A673 (cell line): Measurements from ENCODE around the gene PARD6G. TPM values are rescaled to one million over a fixed set of nuclear protein-coding genes. Genes with fewer than 3 reads are reported as not detected.

Experiments used
- BruUV-seq: library from RNA; stranded (reverse); fragments of 400-500 nt; replicated peaks from 2 replicates; lab custom pipeline; 2021; lab: Mats Ljungman, UMichigan
- CTCF ChIA-PET: fragments of 300-600 bp; sonication (Branson Sonifier 250); formaldehyde crosslinking; loops from one replicate; lab custom pipeline; 2022; ENCODE audit warnings: antibody characterized with exemption; lab: Charles Lee
- POLR2A ChIA-PET: fragments of 300-600 bp; sonication (Branson Sonifier 250); formaldehyde crosslinking; loops from one replicate; lab custom pipeline; 2022; ENCODE audit warnings: antibody characterized with exemption; ENCODE audit not compliant: low non-redundant PET; lab: Charles Lee
- DNase-seq: peaks from one replicate; pipeline ENCODE4 v3.0.0-alpha.2; 2015; ENCODE audit warnings: low spot score
- H3K27ac ChIP-seq: fragments of 200-600 bp; sonication (generic); 2 replicates; pipeline ENCODE4 v1.5.1; 2016; ENCODE audit warnings: mixed run types, low read depth, mild to moderate bottlenecking, mixed read lengths, antibody characterized with exemption, low read length; ENCODE audit not compliant: poor library complexity, severe bottlenecking
- H3K27me3 ChIP-seq: fragments of 200-600 bp; sonication (generic); replicated peaks from 2 replicates; pipeline ENCODE4 v1.6.1; 2017; ENCODE audit warnings: mixed run types, low read depth, mild to moderate bottlenecking, mixed read lengths, antibody characterized with exemption, low read length; ENCODE audit not compliant: insufficient read depth, poor library complexity
- H3K36me3 ChIP-seq: fragments of 200-600 bp; sonication (generic); 2 replicates; pipeline ENCODE4 v1.6.1; 2016; ENCODE audit warnings: mixed run types, mild to moderate bottlenecking, mixed read lengths, antibody characterized with exemption, low read length; ENCODE audit not compliant: insufficient read depth, poor library complexity, severe bottlenecking
- H3K4me1 ChIP-seq: fragments of 200-600 bp; sonication (generic); 2 replicates; pipeline ENCODE4 v1.6.1; 2017; ENCODE audit warnings: mixed run types, mild to moderate bottlenecking, mixed read lengths, antibody characterized with exemption, low read length; ENCODE audit not compliant: insufficient read depth, poor library complexity, severe bottlenecking
- H3K4me3 ChIP-seq: fragments of 200-600 bp; sonication (generic); 2 replicates; pipeline ENCODE4 v1.5.1; 2016; ENCODE audit warnings: low read depth, mixed run types, mild to moderate bottlenecking, mixed read lengths, low read length; ENCODE audit not compliant: poor library complexity, severe bottlenecking
- H3K9me3 ChIP-seq: fragments of 200-600 bp; sonication (generic); 2 replicates; pipeline ENCODE4 v1.6.1; 2016; ENCODE audit warnings: mixed run types, low read depth, mild to moderate bottlenecking, mixed read lengths, antibody characterized with exemption, low read length; ENCODE audit not compliant: poor library complexity, severe bottlenecking
- CTCF ChIP-seq: fragments of 300-800, 200-600 bp; sonication (generic); conservative IDR thresholded peaks from 2 replicates; pipeline ENCODE4 v1.5.1; 2017; ENCODE audit warnings: low read depth, mild to moderate bottlenecking, antibody characterized with exemption, low read length, moderate library complexity, mixed read lengths
- EZH2 ChIP-seq: fragments of 200-600 bp; sonication (generic); IDR thresholded peaks from 2 replicates; pipeline ENCODE4 v1.6.1; 2017; ENCODE audit warnings: borderline replicate concordance, low read depth, mild to moderate bottlenecking, mixed read lengths, antibody characterized with exemption, low read length; ENCODE audit not compliant: poor library complexity, severe bottlenecking
- intact Hi-C: fragments of 100-400 bp; cut with micrococcal nuclease; formaldehyde crosslinking; loops from one replicate; pipeline ENCODE4 v1.10.0; 2022; ENCODE audit not compliant: unreplicated experiment
- total RNA-seq: library from RNA; stranded (reverse); gene quantifications from 2 replicates; pipeline ENCODE4 v1.2.3, GENCODE V29; 2021

PARD6G gene
- total RNA-seq, 1 experiment from 2014 or later = 7.9 TPM

- Histone ChIP-seq H3K4me3 (no peak overlapping the region), H3K27me3 (no peaks in the 10 kb centered on the region), H3K9me3 (no peaks in the 10 kb centered on the region), H3K4me1 (no peaks in the 10 kb centered on the region), H3K36me3 (no peaks in the 10 kb centered on the region), H3K27ac (no peak overlapping the region)
- intact Hi-C loops = no loop called here
- POLR2A ChIA-PET = no interaction called here
- no peak for DNase-seq
- CTCF ChIA-PET = no interaction called here
- TF ChIP-seq EZH2 = no peak
- TF ChIP-seq CTCF = no peak
- no TSS peak for BruUV-seq
Observed at GRCh38 chr18:80251700-80252099, 4.4 kb upstream of the PARD6G start.

- POLR2A ChIA-PET = no interaction called here
Observed at GRCh38 chr18:80250740-80251364, 3.5 kb upstream of the PARD6G start.

GRCh38 chr18:80249217-80250093 is 2.1 kb upstream of the PARD6G start:
- Histone ChIP-seq H3K4me3 (no peak overlapping the region), H3K27ac (no peak overlapping the region), H3K27me3 (no peaks in the 10 kb centered on the region), H3K36me3 (no peaks in the 10 kb centered on the region), H3K4me1 (no peaks in the 10 kb centered on the region), H3K9me3 (no peaks in the 10 kb centered on the region)
- intact Hi-C loops = no loop called here
- TF ChIP-seq EZH2 = no peak
- no peak for TF ChIP-seq CTCF
- no peak for DNase-seq
- CTCF ChIA-PET = interaction anchor here (1.2 kb wide), 1 partner anchor 92 kb away, joined by 3 read pairs; no protein-coding TSS in a partner anchor
- POLR2A ChIA-PET = no interaction called here
- no TSS peak for BruUV-seq

More at GRCh38 chr18:80250740-80251364, 3.5 kb upstream of the PARD6G start:
- CTCF ChIA-PET = interaction anchor here (0.6 kb wide), 1 partner anchor 92 kb away, joined by 5 read pairs; no protein-coding TSS in a partner anchor
- Histone ChIP-seq H3K9me3 (no peaks in the 10 kb centered on the region), H3K4me3 (no peak overlapping the region), H3K4me1 (no peaks in the 10 kb centered on the region), H3K27me3 (no peaks in the 10 kb centered on the region), H3K27ac (no peak overlapping the region), H3K36me3 (no peaks in the 10 kb centered on the region)
- TF ChIP-seq EZH2 = no peak
- TF ChIP-seq CTCF = no peak
- no peak for DNase-seq
- no TSS peak for BruUV-seq
- intact Hi-C loops = no loop called here
